Esophagus squamous epithelium (tissue), 4 donors: ENCODE data around the gene LOC101059915.

Experiments
- POLR2A ChIP-seq, 4 donors: fragments of 450-650 bp; IDR thresholded peaks; one replicate each; pipeline ENCODE4 v1.6.1; 2017; ENCODE audit warnings: antibody characterized with exemption in 4 of 4, mild to moderate bottlenecking in 4 of 4, moderate library complexity in 3 of 4
- TF ChIP-seq, protein P1 (sequence below), 6 experiments: fragments of 450-650 bp in 4 of 6; fragments of 200-600 bp in 2 of 6; sonication (generic) in 2 of 6; IDR thresholded peaks; one replicate each; pipeline ENCODE4 v1.5.1; 2016 to 2019; ENCODE audit warnings: antibody characterized with exemption in 6 of 6, mild to moderate bottlenecking in 4 of 6, moderate library complexity in 4 of 6

DNA sequence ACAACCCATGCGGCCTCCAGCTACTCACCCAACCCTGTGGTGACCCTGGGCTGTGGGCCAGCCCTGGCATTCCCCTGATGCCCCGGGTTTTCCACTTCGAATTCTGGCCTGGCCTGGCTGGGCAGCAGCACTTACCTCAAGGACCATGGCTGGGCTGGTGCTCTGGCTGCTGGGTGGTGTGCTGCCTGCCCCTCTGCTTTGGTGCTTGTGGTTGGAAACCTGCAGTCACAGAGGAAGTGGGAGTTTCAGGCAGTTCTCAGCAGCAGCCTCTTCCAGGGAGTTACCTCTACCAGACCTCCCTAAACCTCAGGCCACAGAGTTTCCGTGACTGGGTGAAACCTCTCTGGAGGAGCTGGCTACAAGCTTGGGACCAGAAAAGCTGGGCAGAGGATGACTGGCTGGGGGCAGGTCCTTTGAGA, 49.0 kb upstream of the LOC101059915 start, which contains the start of gene CXCR3:
- TF ChIP-seq POLR2A (IDR thresholded peaks at IDR 0.05), result no peak
- TF ChIP-seq, protein P1, sequence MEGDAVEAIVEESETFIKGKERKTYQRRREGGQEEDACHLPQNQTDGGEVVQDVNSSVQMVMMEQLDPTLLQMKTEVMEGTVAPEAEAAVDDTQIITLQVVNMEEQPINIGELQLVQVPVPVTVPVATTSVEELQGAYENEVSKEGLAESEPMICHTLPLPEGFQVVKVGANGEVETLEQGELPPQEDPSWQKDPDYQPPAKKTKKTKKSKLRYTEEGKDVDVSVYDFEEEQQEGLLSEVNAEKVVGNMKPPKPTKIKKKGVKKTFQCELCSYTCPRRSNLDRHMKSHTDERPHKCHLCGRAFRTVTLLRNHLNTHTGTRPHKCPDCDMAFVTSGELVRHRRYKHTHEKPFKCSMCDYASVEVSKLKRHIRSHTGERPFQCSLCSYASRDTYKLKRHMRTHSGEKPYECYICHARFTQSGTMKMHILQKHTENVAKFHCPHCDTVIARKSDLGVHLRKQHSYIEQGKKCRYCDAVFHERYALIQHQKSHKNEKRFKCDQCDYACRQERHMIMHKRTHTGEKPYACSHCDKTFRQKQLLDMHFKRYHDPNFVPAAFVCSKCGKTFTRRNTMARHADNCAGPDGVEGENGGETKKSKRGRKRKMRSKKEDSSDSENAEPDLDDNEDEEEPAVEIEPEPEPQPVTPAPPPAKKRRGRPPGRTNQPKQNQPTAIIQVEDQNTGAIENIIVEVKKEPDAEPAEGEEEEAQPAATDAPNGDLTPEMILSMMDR (IDR thresholded peaks at IDR 0.05), result no peak
